Caco-2 (cell line): ENCODE measurements around the gene ANKFY1. TPM values are rescaled to one million over a fixed set of nuclear protein-coding genes. Genes with fewer than 3 reads are reported as not detected.

Experiments
- BruUV-seq: library from RNA; stranded (reverse); fragments of 400-500 nt; replicated peaks from 2 replicates; lab custom pipeline; 2021; lab: Mats Ljungman, UMichigan
- CTCF ChIA-PET: fragments of 300-600 bp; sonication (Branson Sonifier 250); formaldehyde crosslinking; loops from one replicate; lab custom pipeline; 2022; ENCODE audit warnings: antibody characterized with exemption; lab: Charles Lee
- POLR2A ChIA-PET: fragments of 300-600 bp; sonication (Branson Sonifier 250); formaldehyde crosslinking; loops from one replicate; lab custom pipeline; 2022; ENCODE audit warnings: antibody characterized with exemption; lab: Charles Lee
- DNase-seq, 2 experiments: peaks; one replicate each; pipeline versions ENCODE4 v3.0.0 to v3.0.0-alpha.2; 2020 to 2022
- H3K27me3 ChIP-seq: replicated peaks from 2 replicates; pipeline ENCODE4 v1.6.0; 2011; ENCODE audit warnings: low read length; ENCODE audit not compliant: control insufficient read depth, insufficient read depth
- H3K36me3 ChIP-seq: 2 replicates; pipeline ENCODE4 v1.5.1; 2011; ENCODE audit warnings: low read length; ENCODE audit not compliant: control insufficient read depth, insufficient read depth
- H3K4me1 ChIP-seq: fragments of 250-450 bp; sonication (Bioruptor Pico); 2 replicates; pipeline ENCODE4 v1.5.1; 2020; ENCODE audit warnings: mild to moderate bottlenecking
- H3K4me3 ChIP-seq: 2 replicates; pipeline ENCODE4 v1.5.1; 2011; ENCODE audit warnings: low read depth, mild to moderate bottlenecking, control low read depth, low read length
- H3K9me3 ChIP-seq: fragments of 250-450 bp; sonication (Bioruptor Pico); 2 replicates; pipeline ENCODE4 v1.5.1; 2020; ENCODE audit warnings: mild to moderate bottlenecking, moderate library complexity
- H3K27ac Mint-ChIP-seq: one replicate; pipeline ENCODE4 v1.8.0; 2022; ENCODE audit warnings: mixed read lengths; ENCODE audit not compliant: unreplicated experiment
- H3K27me3 Mint-ChIP-seq: one replicate; pipeline ENCODE4 v1.8.0; 2022; ENCODE audit warnings: mixed read lengths; ENCODE audit not compliant: insufficient read depth, unreplicated experiment
- H3K36me3 Mint-ChIP-seq: one replicate; pipeline ENCODE4 v1.8.0; 2022; ENCODE audit warnings: mild to moderate bottlenecking, mixed read lengths; ENCODE audit not compliant: insufficient read depth, unreplicated experiment
- H3K4me1 Mint-ChIP-seq: one replicate; pipeline ENCODE4 v1.8.0; 2022; ENCODE audit warnings: low read depth, mixed read lengths; ENCODE audit not compliant: unreplicated experiment
- H3K4me3 Mint-ChIP-seq: one replicate; pipeline ENCODE4 v1.8.0; 2022; ENCODE audit warnings: mild to moderate bottlenecking, moderate library complexity, mixed read lengths; ENCODE audit not compliant: unreplicated experiment
- H3K9me3 Mint-ChIP-seq: one replicate; pipeline ENCODE4 v1.8.0; 2022; ENCODE audit warnings: mixed read lengths; ENCODE audit not compliant: unreplicated experiment
- CTCF ChIP-seq, 2 experiments: fragments of 200-600 bp in 1 of 2; IDR thresholded peaks; 1 replicate in 1 of 2; 2 replicates in 1 of 2; pipeline versions ENCODE4 v1.5.1 to v1.8.0; 2011 to 2022; ENCODE audit warnings: antibody characterized with exemption in 1 of 2, control low read depth in 1 of 2, inconsistent platforms in 1 of 2, low read depth in 1 of 2, low read length in 1 of 2, mild to moderate bottlenecking in 1 of 2, moderate library complexity in 1 of 2; ENCODE audit not compliant: insufficient read depth in 1 of 2, severe bottlenecking in 1 of 2, unreplicated experiment in 1 of 2
- intact Hi-C: fragments of 100-400 bp; cut with micrococcal nuclease; formaldehyde crosslinking; loops from one replicate; pipeline ENCODE4 v1.10.0; 2022; ENCODE audit not compliant: unreplicated experiment
- total RNA-seq: library from RNA; stranded (reverse); gene quantifications from 2 replicates; pipeline ENCODE4 v1.2.3, GENCODE V29; 2022

The ANKFY1 gene
- total RNA-seq, 1 experiment from 2014 or later: 25.0 TPM

DNA sequence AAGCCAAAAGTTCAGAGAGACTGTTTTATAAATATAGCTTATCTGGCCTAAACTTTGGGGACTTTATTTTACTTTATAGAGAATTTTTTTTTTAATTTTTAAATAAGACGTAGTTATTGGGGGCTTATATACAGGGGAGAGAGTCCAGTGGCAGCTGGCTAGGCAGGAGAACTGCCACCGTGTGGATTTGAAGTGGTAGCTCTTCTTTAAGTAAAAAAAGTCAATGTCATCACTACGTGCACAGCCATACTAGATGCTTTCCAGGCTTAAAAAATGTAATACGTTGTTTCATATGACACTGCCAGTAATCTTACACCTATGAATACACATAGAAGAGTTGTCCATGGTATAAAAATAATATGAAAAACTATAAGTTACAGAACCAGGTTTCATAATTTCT, 31.9 kb upstream of the ANKFY1 start:
- Mint-ChIP-seq H3K4me3 (no peak overlapping the region), H3K9me3 (no peaks in the 10 kb centered on the region), H3K27ac (no peak overlapping the region), H3K4me1 (no peaks in the 10 kb centered on the region), H3K27me3 (no peaks in the 10 kb centered on the region), H3K36me3 (peaks cover 13% of the 10 kb centered on the region)
- H3K36me3 ChIP-seq: no peaks in the 10 kb centered on the region
- ChIA-PET POLR2A (no interaction called here), CTCF (no interaction called here)
- TF ChIP-seq CTCF (IDR thresholded peaks at IDR 0.05; ENCODE audit: insufficient read depth in 1 of 2, low read depth in 1 of 2, low read length in 1 of 2, severe bottlenecking in 1 of 2, unreplicated experiment in 1 of 2): no peak
- no peaks in the 10 kb centered on the region for H3K27me3 ChIP-seq
- no peak for DNase-seq
- H3K9me3 ChIP-seq: no peaks in the 10 kb centered on the region
- intact Hi-C loops: no loop called here
- no TSS peak for BruUV-seq
- no peaks in the 10 kb centered on the region for H3K4me1 ChIP-seq
- no peak overlapping the region for H3K4me3 ChIP-seq

DNA sequence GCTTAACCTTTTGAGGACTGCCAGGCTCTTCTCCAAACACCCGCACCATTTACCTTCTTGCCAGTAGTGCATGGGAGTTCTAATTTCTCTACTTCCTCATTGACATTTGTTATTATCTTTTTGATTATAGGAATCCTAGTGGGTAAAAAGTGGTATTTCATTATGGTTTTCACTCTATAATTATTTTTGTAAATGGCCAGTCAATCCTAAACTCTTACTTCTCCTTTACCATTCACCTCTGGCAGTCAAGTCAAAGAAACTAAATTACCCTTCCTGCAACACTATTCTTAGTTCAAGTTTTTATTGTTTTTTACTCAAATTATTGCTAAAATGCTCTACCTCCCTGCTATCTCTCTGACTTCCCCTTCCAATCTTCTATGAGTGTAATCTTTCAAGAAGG, 29.8 kb upstream of the ANKFY1 start:
- no peak overlapping the region for H3K27ac Mint-ChIP-seq
- peaks cover 13% of the 10 kb centered on the region for H3K36me3 Mint-ChIP-seq
- no peaks in the 10 kb centered on the region for H3K36me3 ChIP-seq

GRCh38 chr17:4287710-4288109, 23.9 kb upstream of the ANKFY1 start:
- Histone ChIP-seq H3K4me1 (no peaks in the 10 kb centered on the region), H3K4me3 (no peak overlapping the region), H3K27me3 (no peaks in the 10 kb centered on the region), H3K36me3 (no peaks in the 10 kb centered on the region; the same call in 1 of the 2 replicates), H3K9me3 (no peaks in the 10 kb centered on the region)
- POLR2A ChIA-PET: no interaction called here
- Mint-ChIP-seq H3K4me1 (no peaks in the 10 kb centered on the region), H3K36me3 (peaks cover 19% of the 10 kb centered on the region), H3K4me3 (no peak overlapping the region), H3K27me3 (no peaks in the 10 kb centered on the region), H3K9me3 (no peaks in the 10 kb centered on the region), H3K27ac (no peak overlapping the region)
- intact Hi-C loops: no loop called here
- CTCF ChIA-PET: no interaction called here
- DNase-seq: no peak
- BruUV-seq: no TSS peak
- no peak for TF ChIP-seq CTCF (IDR thresholded peaks at IDR 0.05; ENCODE audit: insufficient read depth in 1 of 2, low read depth in 1 of 2, low read length in 1 of 2, severe bottlenecking in 1 of 2, unreplicated experiment in 1 of 2)

More for the DNA sequence above, 29.8 kb upstream of the ANKFY1 start:
- Mint-ChIP-seq H3K4me3 (no peak overlapping the region), H3K4me1 (no peaks in the 10 kb centered on the region), H3K27me3 (no peaks in the 10 kb centered on the region), H3K9me3 (no peaks in the 10 kb centered on the region)
- no peak for TF ChIP-seq CTCF (IDR thresholded peaks at IDR 0.05; ENCODE audit: insufficient read depth in 1 of 2, low read depth in 1 of 2, low read length in 1 of 2, severe bottlenecking in 1 of 2, unreplicated experiment in 1 of 2)
- no peak for DNase-seq
- Histone ChIP-seq H3K4me1 (no peaks in the 10 kb centered on the region), H3K4me3 (no peak overlapping the region), H3K27me3 (no peaks in the 10 kb centered on the region), H3K9me3 (no peaks in the 10 kb centered on the region)
- ChIA-PET CTCF (no interaction called here), POLR2A (no interaction called here)
- BruUV-seq: no TSS peak
- intact Hi-C loops: no loop called here
